Ishikawa (cell line): ENCODE data around the gene KIAA0825.

Experiments used
- CEBPB ChIP-seq: IDR thresholded peaks from 2 replicates; pipeline ENCODE4 v1.6.1; 2012
- EGR1 ChIP-seq: IDR thresholded peaks from 2 replicates; pipeline ENCODE4 v1.6.1; 2012
- EP300 ChIP-seq: IDR thresholded peaks from 2 replicates; pipeline ENCODE4 v1.6.1; 2012; ENCODE audit warnings: borderline replicate concordance
- FOXM1 ChIP-seq: IDR thresholded peaks from 2 replicates; pipeline ENCODE4 v1.6.1; 2012; ENCODE audit warnings: low read depth, borderline replicate concordance
- MAX ChIP-seq: IDR thresholded peaks from 2 replicates; pipeline ENCODE4 v1.6.1; 2012
- RAD21 ChIP-seq: IDR thresholded peaks from 2 replicates; pipeline ENCODE4 v1.6.1; 2012; ENCODE audit warnings: low read depth
- REST ChIP-seq: IDR thresholded peaks from 2 replicates; pipeline ENCODE4 v1.6.1; 2012; ENCODE audit warnings: low read depth, mild to moderate bottlenecking
- TAF1 ChIP-seq: IDR thresholded peaks from 2 replicates; pipeline ENCODE4 v1.6.1; 2012; ENCODE audit warnings: low read depth, mild to moderate bottlenecking
- TCF12 ChIP-seq: IDR thresholded peaks from 2 replicates; pipeline ENCODE4 v1.6.1; 2012; ENCODE audit warnings: low read depth
- TEAD4 ChIP-seq: IDR thresholded peaks from 2 replicates; pipeline ENCODE4 v1.6.1; 2012

GRCh38 chr5:94223235-94223634 is 395.2 kb downstream of the KIAA0825 start:
- TF ChIP-seq TAF1 (no peak), MAX (no peak), CEBPB (no peak), RAD21 (no peak), FOXM1 (no peak), EP300 (no peak), EGR1 (no peak), TEAD4 (no peak), REST (no peak), TCF12 (no peak)
